MG63 (cell line): ENCODE data around the gene MLANA. TPM values are rescaled to one million over a fixed set of nuclear protein-coding genes. Genes with fewer than 3 reads are reported as not detected.

Source experiments
- DNase-seq: peaks from one replicate; pipeline ENCODE4 v3.0.0-alpha.2; 2020
- H3K27me3 ChIP-seq: fragments of 250-450 bp; sonication (Bioruptor Pico); 2 replicates; pipeline ENCODE4 v1.5.1; 2020; ENCODE audit warnings: mild to moderate bottlenecking, moderate library complexity
- H3K36me3 ChIP-seq: fragments of 250-450 bp; sonication (Bioruptor Pico); 2 replicates; pipeline ENCODE4 v1.5.1; 2020; ENCODE audit warnings: mild to moderate bottlenecking, moderate library complexity
- H3K4me3 ChIP-seq: fragments of 250-450 bp; sonication (Bioruptor Pico); 2 replicates; pipeline ENCODE4 v1.5.1; 2020; ENCODE audit warnings: mild to moderate bottlenecking, moderate library complexity
- H3K9me3 ChIP-seq: fragments of 250-450 bp; sonication (Bioruptor Pico); 2 replicates; pipeline ENCODE4 v1.5.1; 2020; ENCODE audit warnings: mild to moderate bottlenecking, moderate library complexity
- total RNA-seq: library from RNA; depleted of rRNA; stranded (reverse); fragments of >200 nt; shearing (Covaris generic); gene quantifications from 2 replicates; pipeline ENCODE4 v1.2.3, GENCODE V29; 2014; ENCODE audit warnings: low replicate concordance; rRNA removed

The MLANA gene
- total RNA-seq = not detected in 2 replicates

GRCh38 chr9:5890641-5891040 is at the start of gene MLANA:
TSS of gene MLANA (plus strand) at chr9:5890889. CDS start at chr9:5892475, 1,586 bp downstream.
- Histone ChIP-seq H3K4me3 (no peak within 1 kb of the TSS), H3K9me3 (no peaks in the 10 kb centered on the region)

DNA sequence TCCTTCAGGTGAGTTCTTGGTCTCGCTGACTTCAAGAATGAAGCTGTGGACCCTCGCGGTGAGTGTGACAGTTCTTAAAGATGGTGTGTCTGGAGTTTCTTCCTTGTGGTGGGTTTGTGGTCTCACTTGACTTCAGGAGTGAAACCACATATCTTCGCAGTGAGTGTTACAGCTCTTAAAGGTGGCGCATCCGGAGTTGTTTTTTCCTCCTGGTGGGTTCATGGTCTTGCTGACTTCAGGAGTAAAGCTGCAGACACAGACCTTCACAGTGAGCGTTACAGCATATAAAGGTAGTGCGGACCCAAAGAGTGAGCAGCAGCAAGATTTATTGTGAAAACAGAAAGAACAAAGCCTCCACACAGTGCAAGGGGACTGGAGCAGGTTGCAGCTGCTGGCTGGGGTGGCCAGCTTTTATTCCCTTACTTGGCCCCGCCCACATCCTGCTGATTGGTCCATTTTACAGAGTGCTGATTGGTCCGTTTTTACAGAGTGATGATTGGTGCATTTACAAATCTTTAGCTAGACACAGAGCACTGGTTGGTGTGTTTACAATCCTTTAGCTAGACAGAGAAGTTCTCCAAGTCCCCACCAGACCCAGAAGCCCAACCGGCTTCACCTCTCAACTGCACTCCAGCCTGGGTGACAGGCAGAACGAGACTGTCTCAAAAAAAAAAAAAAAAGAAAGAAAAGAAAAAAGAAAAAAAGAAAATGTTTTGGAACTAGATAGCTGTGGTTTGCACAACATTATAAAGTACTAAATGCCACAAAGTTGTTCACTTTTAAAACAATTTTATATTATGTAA is 48.7 kb upstream of the MLANA start:
- no peaks in the 10 kb centered on the region for H3K27me3 ChIP-seq
- H3K36me3 ChIP-seq = no peaks in the 10 kb centered on the region
- H3K4me3 ChIP-seq = no peak overlapping the region
- H3K9me3 ChIP-seq = no peaks in the 10 kb centered on the region
- DNase-seq = no peak

More at GRCh38 chr9:5890641-5891040, at the start of gene MLANA:
- DNase-seq = no peak
- Histone ChIP-seq H3K36me3 (no peaks in the 10 kb centered on the region), H3K27me3 (no peaks in the 10 kb centered on the region)

- no peaks in the 10 kb centered on the region for H3K27me3 ChIP-seq
- H3K9me3 ChIP-seq = no peaks in the 10 kb centered on the region
- no peaks in the 10 kb centered on the region for H3K36me3 ChIP-seq
- no peak for DNase-seq
- no peak overlapping the region for H3K4me3 ChIP-seq
These were observed 47.5 kb upstream of the MLANA start for GRCh38 chr9:5842929-5843793.

- H3K27me3 ChIP-seq = no peaks in the 10 kb centered on the region
- DNase-seq = no peak
- H3K36me3 ChIP-seq = no peaks in the 10 kb centered on the region
- no peak overlapping the region for H3K4me3 ChIP-seq
- H3K9me3 ChIP-seq = no peaks in the 10 kb centered on the region
These were observed 46.8 kb upstream of the MLANA start for GRCh38 chr9:5843794-5844471.

GRCh38 chr9:5845157-5845531 is 45.5 kb upstream of the MLANA start:
- no peak overlapping the region for H3K4me3 ChIP-seq
- H3K9me3 ChIP-seq = no peaks in the 10 kb centered on the region
- DNase-seq = no peak
- no peaks in the 10 kb centered on the region for H3K36me3 ChIP-seq
- no peaks in the 10 kb centered on the region for H3K27me3 ChIP-seq

DNA sequence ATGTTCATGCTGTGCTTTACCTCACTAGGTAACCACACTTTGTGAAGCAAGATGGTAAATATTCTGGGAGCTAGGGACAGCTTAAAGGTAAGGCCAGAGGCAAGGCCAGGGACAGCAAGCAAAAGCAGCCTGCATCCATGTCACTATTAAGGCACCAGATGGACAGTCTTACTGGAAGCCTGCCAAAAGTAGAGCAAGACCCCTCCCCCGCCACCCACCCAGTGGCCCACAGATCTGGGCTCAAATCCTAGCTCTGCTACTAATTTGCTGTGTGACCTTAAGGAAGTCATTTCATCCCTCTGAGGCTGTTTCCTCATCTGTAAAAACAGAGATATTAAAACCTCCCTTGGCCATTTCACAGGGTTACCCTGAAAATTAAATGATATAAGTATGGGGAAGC is 44.6 kb upstream of the MLANA start:
- no peaks in the 10 kb centered on the region for H3K27me3 ChIP-seq
- H3K4me3 ChIP-seq = no peak overlapping the region
- H3K9me3 ChIP-seq = no peaks in the 10 kb centered on the region
- H3K36me3 ChIP-seq = no peaks in the 10 kb centered on the region
- no peak for DNase-seq

DNA sequence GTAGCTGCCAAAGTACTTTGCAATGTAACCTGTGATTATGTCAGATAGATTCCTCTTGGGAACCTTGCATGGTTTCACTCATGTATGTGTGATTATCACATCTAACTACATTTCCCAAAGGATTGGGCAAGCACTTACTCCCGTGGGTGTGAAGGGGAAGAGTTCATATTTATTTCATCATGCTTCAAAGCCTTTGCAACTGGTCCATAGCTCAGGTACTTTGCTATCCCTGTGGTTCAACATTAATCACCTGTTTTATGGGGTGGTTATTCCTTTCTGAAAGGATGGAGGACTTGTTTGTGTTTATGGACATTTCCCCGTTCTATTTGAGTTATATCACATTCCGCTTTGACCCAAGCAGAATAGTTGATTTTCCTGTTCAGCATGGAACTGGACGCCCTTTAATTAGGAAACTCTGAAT is 44.2 kb upstream of the MLANA start:
- no peak for DNase-seq
- no peaks in the 10 kb centered on the region for H3K36me3 ChIP-seq
- H3K9me3 ChIP-seq = no peaks in the 10 kb centered on the region
- no peak overlapping the region for H3K4me3 ChIP-seq
- H3K27me3 ChIP-seq = no peaks in the 10 kb centered on the region

DNA sequence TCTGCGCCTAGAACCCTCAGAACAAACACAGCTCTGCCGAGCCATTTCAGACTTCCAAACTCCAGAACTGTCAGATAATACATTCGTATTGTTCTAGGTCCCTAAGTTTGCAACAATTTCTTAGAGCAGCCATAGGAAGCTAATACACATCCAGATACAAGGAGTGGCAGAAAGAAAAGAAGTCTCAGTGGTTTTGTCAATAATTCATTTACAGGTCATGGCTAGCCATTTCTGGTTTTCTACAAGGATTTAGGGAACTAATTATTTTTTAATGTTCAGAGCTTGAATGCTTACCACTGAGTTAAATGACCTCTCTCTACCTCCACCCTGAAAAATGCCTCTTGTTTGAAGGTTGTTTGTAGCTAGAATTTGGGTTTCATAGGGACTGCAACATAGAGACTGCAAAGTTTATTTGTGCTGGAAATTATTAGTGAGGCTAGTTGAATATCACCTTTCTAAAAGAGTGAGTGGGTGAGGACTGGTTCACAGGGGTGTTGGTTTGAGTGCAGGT is 42.3 kb upstream of the MLANA start:
- H3K4me3 ChIP-seq = no peak overlapping the region
- DNase-seq = no peak
- no peaks in the 10 kb centered on the region for H3K36me3 ChIP-seq
- no peaks in the 10 kb centered on the region for H3K27me3 ChIP-seq
- H3K9me3 ChIP-seq = no peaks in the 10 kb centered on the region

DNA sequence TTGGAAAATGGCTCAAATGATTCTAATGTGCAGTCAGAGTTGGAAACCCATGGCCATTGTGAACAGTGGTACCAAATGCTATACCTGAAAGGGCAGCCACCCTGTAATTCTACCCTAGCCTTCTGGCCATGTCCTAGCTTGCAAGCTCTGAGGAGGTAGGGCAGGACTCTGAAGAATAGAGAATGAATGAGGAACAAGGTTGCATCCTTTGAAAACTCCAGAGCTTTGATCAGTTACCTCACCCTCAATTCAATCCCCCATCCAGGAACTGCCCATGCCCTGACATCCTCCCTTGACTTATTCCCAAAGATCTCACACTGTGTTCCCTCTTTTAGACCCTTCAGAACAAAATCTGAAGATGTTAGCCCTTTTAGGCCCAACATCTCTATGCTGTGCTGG is 40.0 kb upstream of the MLANA start:
- DNase-seq = no peak
- no peaks in the 10 kb centered on the region for H3K36me3 ChIP-seq
- H3K9me3 ChIP-seq = no peaks in the 10 kb centered on the region
- no peak overlapping the region for H3K4me3 ChIP-seq
- H3K27me3 ChIP-seq = no peaks in the 10 kb centered on the region

DNA sequence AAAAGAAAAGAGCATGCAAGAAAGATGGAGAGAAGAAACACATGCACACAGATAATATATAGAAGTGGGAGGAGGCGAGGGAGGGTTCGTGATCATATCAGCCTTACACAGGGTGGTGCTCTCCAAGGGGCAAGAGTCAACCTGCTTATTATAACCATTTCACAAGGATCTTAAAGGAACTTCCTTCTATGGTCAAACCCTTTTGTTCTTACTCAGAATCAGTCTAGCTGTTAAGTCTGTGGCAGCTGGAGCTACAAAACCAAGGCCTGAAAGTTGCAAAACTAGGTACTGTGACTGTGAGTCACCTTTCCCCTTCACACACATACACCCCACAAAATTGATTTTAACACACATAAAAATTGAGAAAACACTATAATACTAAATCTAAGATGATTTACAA is 39.2 kb upstream of the MLANA start:
- Histone ChIP-seq H3K4me3 (no peak overlapping the region), H3K27me3 (no peaks in the 10 kb centered on the region), H3K9me3 (no peaks in the 10 kb centered on the region), H3K36me3 (no peaks in the 10 kb centered on the region)
- DNase-seq = no peak

GRCh38 chr9:5852987-5853386 is 37.7 kb upstream of the MLANA start:
- H3K36me3 ChIP-seq = no peaks in the 10 kb centered on the region
- no peak for DNase-seq
- no peak overlapping the region for H3K4me3 ChIP-seq
- H3K27me3 ChIP-seq = no peaks in the 10 kb centered on the region
- H3K9me3 ChIP-seq = no peaks in the 10 kb centered on the region

- no peaks in the 10 kb centered on the region for H3K27me3 ChIP-seq
- no peak overlapping the region for H3K4me3 ChIP-seq
- H3K36me3 ChIP-seq = no peaks in the 10 kb centered on the region
- H3K9me3 ChIP-seq = no peaks in the 10 kb centered on the region
- no peak for DNase-seq
These were observed 37.1 kb upstream of the MLANA start for GRCh38 chr9:5853617-5854016.

DNA sequence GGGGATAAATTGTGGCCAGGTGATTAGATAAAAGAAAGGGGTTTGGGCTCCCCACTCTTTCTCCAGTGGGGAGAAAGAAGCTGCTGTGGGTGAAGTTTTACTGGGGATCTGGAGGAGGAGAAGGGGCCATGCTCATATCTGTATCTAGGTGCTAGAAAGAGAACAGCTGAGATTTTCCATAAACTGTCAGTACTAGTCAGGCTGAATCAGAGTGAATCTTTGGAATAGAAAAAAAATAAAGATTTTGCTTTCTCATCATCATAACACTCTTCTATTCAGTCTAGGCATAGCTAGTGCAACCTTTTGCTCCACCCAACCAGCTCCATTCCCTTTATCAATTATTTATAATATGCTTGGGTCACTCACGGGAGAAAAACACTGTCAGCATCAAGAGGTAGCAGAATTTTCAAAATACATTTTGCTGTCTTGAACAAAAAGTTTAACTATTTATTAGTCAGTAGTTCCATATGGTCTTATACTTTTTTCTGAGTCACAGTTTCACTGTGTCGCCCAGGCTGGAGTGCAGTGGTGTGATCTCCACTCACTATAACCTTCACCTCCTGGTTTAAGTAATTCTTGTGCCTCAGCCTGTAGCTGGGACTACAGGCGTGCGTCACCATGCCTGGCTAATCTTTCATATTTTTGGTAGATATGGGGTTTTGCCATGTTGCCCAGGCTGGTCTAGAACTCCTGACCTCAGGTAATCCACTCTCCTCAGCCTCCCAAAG is 36.5 kb upstream of the MLANA start:
- no peak for DNase-seq
- no peaks in the 10 kb centered on the region for H3K27me3 ChIP-seq
- H3K36me3 ChIP-seq = no peaks in the 10 kb centered on the region
- H3K9me3 ChIP-seq = no peaks in the 10 kb centered on the region
- H3K4me3 ChIP-seq = no peak overlapping the region

DNA sequence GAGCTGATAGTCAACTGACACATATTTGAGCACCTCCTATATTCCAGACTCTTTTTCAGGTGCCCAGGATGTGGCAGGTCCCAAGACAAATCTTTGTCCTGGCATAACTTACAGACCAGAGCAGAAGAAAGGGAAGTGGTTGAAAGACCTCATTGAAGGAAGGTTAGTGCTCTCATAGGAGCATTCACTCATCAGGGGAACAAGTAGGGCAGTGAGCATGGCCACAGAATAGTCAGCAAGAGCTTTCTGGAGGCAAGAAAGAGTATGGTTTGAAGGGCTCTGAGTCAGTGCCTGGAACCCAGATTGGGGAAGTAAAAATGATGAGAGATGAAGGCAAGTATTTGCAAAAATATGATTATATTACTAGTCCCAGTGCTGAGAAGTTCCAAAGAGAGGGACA is 32.8 kb upstream of the MLANA start:
- DNase-seq = no peak
- Histone ChIP-seq H3K4me3 (no peak overlapping the region), H3K27me3 (no peaks in the 10 kb centered on the region), H3K36me3 (no peaks in the 10 kb centered on the region), H3K9me3 (no peaks in the 10 kb centered on the region)

DNA sequence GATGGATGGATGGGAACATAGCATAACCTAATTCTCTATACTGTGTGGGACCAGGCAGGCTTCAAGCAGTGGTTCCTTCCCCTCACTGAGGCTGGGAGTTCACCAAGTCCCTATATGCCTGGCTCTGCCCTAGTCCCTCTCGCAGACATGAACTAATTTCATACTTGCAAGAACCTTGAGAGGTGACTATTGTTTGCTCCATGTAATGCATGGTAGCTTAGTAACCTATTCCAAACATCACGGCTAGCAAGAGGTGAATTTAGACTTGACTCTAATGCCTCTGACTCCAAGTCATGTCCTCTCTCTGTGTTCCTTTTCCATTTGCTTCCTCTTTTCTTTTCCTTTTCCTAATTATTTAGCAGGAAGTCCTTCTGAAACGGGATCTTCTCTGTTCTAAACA is 31.9 kb upstream of the MLANA start:
- H3K27me3 ChIP-seq = no peaks in the 10 kb centered on the region
- H3K9me3 ChIP-seq = no peaks in the 10 kb centered on the region
- no peaks in the 10 kb centered on the region for H3K36me3 ChIP-seq
- H3K4me3 ChIP-seq = no peak overlapping the region
- DNase-seq = no peak

DNA sequence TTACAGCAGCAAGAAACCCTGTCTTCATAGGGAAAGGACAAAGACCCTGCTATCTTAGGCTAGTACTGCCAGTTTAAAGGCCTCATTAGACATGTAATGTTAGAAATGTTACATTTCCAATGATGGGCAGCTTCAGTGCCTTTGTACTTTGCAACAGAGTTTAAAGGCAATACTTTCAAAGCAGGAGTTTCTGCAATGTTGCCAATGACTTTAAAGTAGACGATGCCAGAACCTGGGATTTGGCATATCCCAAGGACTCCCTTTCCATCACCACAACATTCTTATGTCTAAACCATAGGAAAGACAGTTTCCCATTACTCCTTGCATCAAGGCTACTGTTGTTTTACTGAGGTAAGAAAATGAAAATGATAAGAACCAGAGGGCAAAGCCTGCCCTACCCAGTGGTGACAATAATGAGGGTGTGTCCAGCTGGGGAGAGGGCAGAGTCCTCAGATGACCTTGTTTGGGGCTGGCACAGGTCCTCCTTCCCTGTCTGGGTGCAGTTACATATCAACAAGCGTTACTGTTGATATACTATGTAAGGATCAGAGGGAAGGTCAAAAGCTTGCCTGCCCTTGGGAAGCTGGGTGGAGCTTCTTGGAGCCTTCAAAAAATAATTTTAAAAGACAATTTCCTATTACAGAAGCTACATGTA is 27.5 kb upstream of the MLANA start:
- no peak overlapping the region for H3K4me3 ChIP-seq
- DNase-seq = no peak
- no peaks in the 10 kb centered on the region for H3K9me3 ChIP-seq
- no peaks in the 10 kb centered on the region for H3K36me3 ChIP-seq
- H3K27me3 ChIP-seq = no peaks in the 10 kb centered on the region
